PC-3 (cell line): ENCODE results near the gene TRIM39.

Experiments used
- EZH2 ChIP-seq: fragments of 300-600 bp; sonication (generic); IDR thresholded peaks from one replicate; pipeline ENCODE4 v1.6.1; 2017; ENCODE audit warnings: antibody characterized with exemption, mild to moderate bottlenecking, low read length; ENCODE audit not compliant: unreplicated experiment
- EZH2phosphoT487 ChIP-seq: fragments of 300-600 bp; sonication (generic); IDR thresholded peaks from 2 replicates; pipeline ENCODE4 v1.6.1; 2018; ENCODE audit warnings: mild to moderate bottlenecking, antibody characterized with exemption, low read length, borderline replicate concordance
- TF ChIP-seq, protein P1 (sequence below): fragments of 300-600 bp; sonication (generic); conservative IDR thresholded peaks from 2 replicates; pipeline ENCODE4 v1.5.1; 2017; ENCODE audit warnings: antibody characterized with exemption, low read depth, mild to moderate bottlenecking, low read length

DNA sequence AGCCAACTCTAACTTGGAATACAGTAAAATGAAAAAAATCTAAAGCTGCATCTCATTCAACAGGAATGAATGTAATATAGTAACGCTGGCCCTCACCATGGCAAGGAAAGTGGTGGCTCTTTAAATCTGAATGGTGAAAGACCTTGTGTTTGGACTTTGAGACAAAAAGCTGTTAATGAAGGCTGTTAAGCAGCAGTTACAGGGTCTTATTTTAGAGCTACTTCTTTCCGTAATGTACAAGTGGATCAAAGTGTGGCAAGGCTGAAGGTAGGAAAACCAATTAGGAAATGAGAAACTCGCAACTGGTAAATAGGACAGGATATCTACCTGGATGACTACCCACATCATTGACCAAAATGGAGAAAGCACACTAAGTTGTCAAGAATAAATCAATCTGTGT lies 11.6 kb upstream of the TRIM39 start:
- TF ChIP-seq, protein P1, sequence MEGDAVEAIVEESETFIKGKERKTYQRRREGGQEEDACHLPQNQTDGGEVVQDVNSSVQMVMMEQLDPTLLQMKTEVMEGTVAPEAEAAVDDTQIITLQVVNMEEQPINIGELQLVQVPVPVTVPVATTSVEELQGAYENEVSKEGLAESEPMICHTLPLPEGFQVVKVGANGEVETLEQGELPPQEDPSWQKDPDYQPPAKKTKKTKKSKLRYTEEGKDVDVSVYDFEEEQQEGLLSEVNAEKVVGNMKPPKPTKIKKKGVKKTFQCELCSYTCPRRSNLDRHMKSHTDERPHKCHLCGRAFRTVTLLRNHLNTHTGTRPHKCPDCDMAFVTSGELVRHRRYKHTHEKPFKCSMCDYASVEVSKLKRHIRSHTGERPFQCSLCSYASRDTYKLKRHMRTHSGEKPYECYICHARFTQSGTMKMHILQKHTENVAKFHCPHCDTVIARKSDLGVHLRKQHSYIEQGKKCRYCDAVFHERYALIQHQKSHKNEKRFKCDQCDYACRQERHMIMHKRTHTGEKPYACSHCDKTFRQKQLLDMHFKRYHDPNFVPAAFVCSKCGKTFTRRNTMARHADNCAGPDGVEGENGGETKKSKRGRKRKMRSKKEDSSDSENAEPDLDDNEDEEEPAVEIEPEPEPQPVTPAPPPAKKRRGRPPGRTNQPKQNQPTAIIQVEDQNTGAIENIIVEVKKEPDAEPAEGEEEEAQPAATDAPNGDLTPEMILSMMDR, result no peak
- TF ChIP-seq EZH2, result no peak
- no peak for TF ChIP-seq EZH2phosphoT487
